Mesenchymal stem cell (in vitro differentiated cells and primary cell): ENCODE data around the gene PALLD.

ENCODE experiments used
- DNase-seq: peaks from one replicate; pipeline ENCODE4 v3.0.0-alpha.2; 2013
- H2AFZ ChIP-seq: one replicate; pipeline ENCODE4 v1.6.1; 2013; ENCODE audit warnings: low read depth, mild to moderate bottlenecking, control low read depth, inconsistent platforms, low read length, moderate library complexity
- H2AK5ac ChIP-seq: 2 replicates; pipeline ENCODE4 v1.6.1; 2013; ENCODE audit warnings: low read length, moderate library complexity, mild to moderate bottlenecking, inconsistent platforms; ENCODE audit not compliant: severe bottlenecking
- H2BK120ac ChIP-seq: one replicate; pipeline ENCODE4 v1.6.1; 2013; ENCODE audit warnings: low read depth, mild to moderate bottlenecking, inconsistent platforms, low read length, moderate library complexity
- H2BK12ac ChIP-seq, 2 experiments: one replicate each; pipeline ENCODE4 v1.6.1; 2013; ENCODE audit warnings: inconsistent platforms in 2 of 2, low read length in 2 of 2, mild to moderate bottlenecking in 2 of 2, moderate library complexity in 2 of 2, control low read depth in 1 of 2
- H2BK15ac ChIP-seq: one replicate; pipeline ENCODE4 v1.6.1; 2013; ENCODE audit warnings: mild to moderate bottlenecking, low read depth, inconsistent platforms; ENCODE audit not compliant: poor library complexity, severe bottlenecking
- H2BK5ac ChIP-seq: 2 replicates; pipeline ENCODE4 v1.6.1; 2013; ENCODE audit warnings: low read depth, mild to moderate bottlenecking, low read length, control low read depth, inconsistent platforms; ENCODE audit not compliant: poor library complexity, severe bottlenecking
- H3K14ac ChIP-seq, 2 experiments: one replicate each; pipeline ENCODE4 v1.6.1; 2013; ENCODE audit warnings: inconsistent platforms in 2 of 2, low read length in 2 of 2, control low read depth in 1 of 2, mild to moderate bottlenecking in 1 of 2, moderate library complexity in 1 of 2
- H3K18ac ChIP-seq, 2 experiments: one replicate each; pipeline ENCODE4 v1.6.1; 2013; ENCODE audit warnings: inconsistent platforms in 2 of 2, low read length in 2 of 2, control low read depth in 1 of 2, low read depth in 1 of 2, mild to moderate bottlenecking in 1 of 2
- H3K23ac ChIP-seq, 2 experiments: one replicate each; pipeline ENCODE4 v1.6.1; 2013; ENCODE audit warnings: inconsistent platforms in 2 of 2, low read length in 2 of 2, mild to moderate bottlenecking in 2 of 2, moderate library complexity in 2 of 2, control low read depth in 1 of 2
- H3K27ac ChIP-seq: 2 replicates; pipeline ENCODE4 v1.5.1; 2013; ENCODE audit warnings: mild to moderate bottlenecking, moderate library complexity, low read length, control low read depth, inconsistent platforms; ENCODE audit not compliant: poor library complexity, severe bottlenecking
- H3K27me3 ChIP-seq, 2 experiments: 2 replicates each; pipeline versions ENCODE4 v1.6.1 to v1.7.0; 2013; ENCODE audit warnings: low read length in 2 of 2, mild to moderate bottlenecking in 2 of 2, moderate library complexity in 2 of 2, control low read depth in 1 of 2, inconsistent platforms in 1 of 2; ENCODE audit not compliant: control insufficient read depth in 1 of 2, insufficient read depth in 1 of 2
- H3K36me3 ChIP-seq, 2 experiments: 2 replicates each; pipeline versions ENCODE4 v1.6.1 to v1.7.0; 2013; ENCODE audit warnings: low read length in 2 of 2, control low read depth in 1 of 2, inconsistent platforms in 1 of 2, low read depth in 1 of 2, mild to moderate bottlenecking in 1 of 2; ENCODE audit not compliant: insufficient read depth in 2 of 2, control insufficient read depth in 1 of 2
- H3K4ac ChIP-seq, 2 experiments: one replicate each; pipeline ENCODE4 v1.6.1; 2013; ENCODE audit warnings: inconsistent platforms in 2 of 2, low read length in 2 of 2, mild to moderate bottlenecking in 2 of 2, moderate library complexity in 2 of 2, control low read depth in 1 of 2, low read depth in 1 of 2
- H3K4me1 ChIP-seq: 2 replicates; pipeline ENCODE4 v1.6.1; 2013; ENCODE audit warnings: low read depth, low read length, control low read depth; ENCODE audit not compliant: control insufficient read depth, insufficient read depth
- H3K4me2 ChIP-seq: 2 replicates; pipeline ENCODE4 v1.6.1; 2013; ENCODE audit warnings: low read length, mild to moderate bottlenecking, inconsistent platforms; ENCODE audit not compliant: poor library complexity, severe bottlenecking
- H3K4me3 ChIP-seq, 2 experiments: 2 replicates each; pipeline versions ENCODE4 v1.5.1 to v1.7.0; 2013; ENCODE audit warnings: low read length in 2 of 2, mild to moderate bottlenecking in 2 of 2, control low read depth in 1 of 2, low read depth in 1 of 2; ENCODE audit not compliant: insufficient read depth in 1 of 2
- H3K79me1 ChIP-seq: replicated peaks from 2 replicates; pipeline ENCODE4 v1.6.1; 2013; ENCODE audit warnings: mild to moderate bottlenecking, control low read depth, low read length, inconsistent platforms; ENCODE audit not compliant: poor library complexity, severe bottlenecking
- H3K9ac ChIP-seq: 2 replicates; pipeline ENCODE4 v1.7.0; 2013; ENCODE audit warnings: mild to moderate bottlenecking, low read length, moderate library complexity
- H3K9me3 ChIP-seq: 2 replicates; pipeline ENCODE4 v1.7.0; 2013; ENCODE audit warnings: mild to moderate bottlenecking, low read length; ENCODE audit not compliant: control insufficient read depth
- H4K8ac ChIP-seq: one replicate; pipeline ENCODE4 v1.6.1; 2013; ENCODE audit warnings: inconsistent platforms, mild to moderate bottlenecking, low read length, moderate library complexity
- H4K91ac ChIP-seq: one replicate; pipeline ENCODE4 v1.6.1; 2013; ENCODE audit warnings: mild to moderate bottlenecking, low read length, inconsistent platforms
- WGBS: methylation state at CpG from one replicate; pipeline ENCODE4 v1.1.7; 2013; ENCODE audit warnings: mixed read lengths; 5-methylcytosine and 5-hydroxymethylcytosine counted together

PALLD gene

GRCh38 chr4:168608771-168609170 lies 111.9 kb downstream of the PALLD start:
- H2BK12ac ChIP-seq, result no peak overlapping the region
- H3K27ac ChIP-seq, result no peak overlapping the region
- H2BK5ac ChIP-seq, result no peak overlapping the region
- WGBS, result 88% methylated on average over 3 of the region's 4 CpGs
- no peak overlapping the region for H2AK5ac ChIP-seq
- H3K4me3 ChIP-seq, result no peak overlapping the region
- H3K9me3 ChIP-seq, result no peaks in the 10 kb centered on the region
- no peak overlapping the region for H3K14ac ChIP-seq
- no peaks in the 10 kb centered on the region for H3K36me3 ChIP-seq
- no peak overlapping the region for H3K18ac ChIP-seq
- peaks cover 4% of the 10 kb centered on the region for H3K4me1 ChIP-seq
- no peak for DNase-seq
- H4K8ac ChIP-seq, result no peak overlapping the region
- H2BK120ac ChIP-seq, result no peak overlapping the region
- H2BK15ac ChIP-seq, result no peak overlapping the region
- H4K91ac ChIP-seq, result no peak overlapping the region
- no peaks in the 10 kb centered on the region for H3K27me3 ChIP-seq
- no peak overlapping the region for H3K9ac ChIP-seq
- H3K4ac ChIP-seq, result no peak overlapping the region
- H3K23ac ChIP-seq, result no peak overlapping the region
- H3K79me1 ChIP-seq, result no peaks in the 10 kb centered on the region
- H3K4me2 ChIP-seq, result no peak overlapping the region
- no peak overlapping the region for H2AFZ ChIP-seq

- no peak overlapping the region for H3K27ac ChIP-seq
- no peak for DNase-seq
- H2BK5ac ChIP-seq, result no peak overlapping the region
- H3K4ac ChIP-seq, result no peak overlapping the region
- H2AFZ ChIP-seq, result no peak overlapping the region
- H2BK120ac ChIP-seq, result no peak overlapping the region
- H3K9ac ChIP-seq, result no peak overlapping the region
- H3K23ac ChIP-seq, result no peak overlapping the region
- no peaks in the 10 kb centered on the region for H3K9me3 ChIP-seq
- H3K14ac ChIP-seq, result no peak overlapping the region
- no peaks in the 10 kb centered on the region for H3K36me3 ChIP-seq
- no peak overlapping the region for H3K4me3 ChIP-seq
- no peak overlapping the region for H2BK12ac ChIP-seq
- no peak overlapping the region for H2BK15ac ChIP-seq
- 100% methylated on average over 4 of the region's 4 CpGs for WGBS
- no peak overlapping the region for H4K8ac ChIP-seq
- no peak overlapping the region for H2AK5ac ChIP-seq
- H3K27me3 ChIP-seq, result no peaks in the 10 kb centered on the region
- H3K18ac ChIP-seq, result no peak overlapping the region
- peaks cover 4% of the 10 kb centered on the region for H3K4me1 ChIP-seq
- H3K4me2 ChIP-seq, result no peak overlapping the region
- H3K79me1 ChIP-seq, result no peaks in the 10 kb centered on the region
- H4K91ac ChIP-seq, result no peak overlapping the region
Observed at GRCh38 chr4:168609369-168609768, 112.5 kb downstream of the PALLD start.

- H4K8ac ChIP-seq, result no peak overlapping the region
- no peak overlapping the region for H3K14ac ChIP-seq
- DNase-seq, result no peak
- no peaks in the 10 kb centered on the region for H3K27me3 ChIP-seq
- H4K91ac ChIP-seq, result no peak overlapping the region
- H3K9ac ChIP-seq, result no peak overlapping the region
- no peak overlapping the region for H2AK5ac ChIP-seq
- H3K27ac ChIP-seq, result no peak overlapping the region
- no peaks in the 10 kb centered on the region for H3K9me3 ChIP-seq
- H3K79me1 ChIP-seq, result no peaks in the 10 kb centered on the region
- no peak overlapping the region for H3K18ac ChIP-seq
- H3K4ac ChIP-seq, result no peak overlapping the region
- 73% methylated on average over 6 of the region's 6 CpGs for WGBS
- H2AFZ ChIP-seq, result no peak overlapping the region
- H2BK12ac ChIP-seq, result peak overlapping the region in 1 of 2 experiments; percentile 1
- H3K4me2 ChIP-seq, result no peak overlapping the region
- no peak overlapping the region for H2BK120ac ChIP-seq
- no peak overlapping the region for H3K23ac ChIP-seq
- H3K4me1 ChIP-seq, result peaks cover 4% of the 10 kb centered on the region
- no peak overlapping the region for H2BK15ac ChIP-seq
- H3K36me3 ChIP-seq, result no peaks in the 10 kb centered on the region
- no peak overlapping the region for H2BK5ac ChIP-seq
- no peak overlapping the region for H3K4me3 ChIP-seq
Observed at GRCh38 chr4:168610911-168611530, 114.2 kb downstream of the PALLD start.

- H3K36me3 ChIP-seq, result no peaks in the 10 kb centered on the region
- H4K8ac ChIP-seq, result no peak overlapping the region
- H3K79me1 ChIP-seq, result no peaks in the 10 kb centered on the region
- no peak overlapping the region for H3K9ac ChIP-seq
- H3K4me1 ChIP-seq, result peaks cover 2% of the 10 kb centered on the region
- H2BK12ac ChIP-seq, result no peak overlapping the region
- H2AFZ ChIP-seq, result no peak overlapping the region
- H4K91ac ChIP-seq, result no peak overlapping the region
- no peak overlapping the region for H3K23ac ChIP-seq
- H3K4ac ChIP-seq, result no peak overlapping the region
- H3K4me2 ChIP-seq, result no peak overlapping the region
- H2AK5ac ChIP-seq, result peak overlapping the region; percentile 39
- no peak overlapping the region for H2BK120ac ChIP-seq
- H3K27ac ChIP-seq, result peak overlapping the region; percentile 54
- H2BK15ac ChIP-seq, result no peak overlapping the region
- H3K9me3 ChIP-seq, result no peaks in the 10 kb centered on the region
- no peak overlapping the region for H3K18ac ChIP-seq
- no peak overlapping the region for H3K14ac ChIP-seq
- WGBS, result 8% methylated on average over 3 of the region's 4 CpGs
- no peak overlapping the region for H2BK5ac ChIP-seq
- no peak overlapping the region for H3K4me3 ChIP-seq
- no peaks in the 10 kb centered on the region for H3K27me3 ChIP-seq
- DNase-seq, result peak; percentile 71
Observed at GRCh38 chr4:168612450-168613135, 115.7 kb downstream of the PALLD start.
